Fibroblast of lung (primary cell): ENCODE data around the gene ARHGEF4.

Experiments used
- EZH2 ChIP-seq: IDR thresholded peaks from 2 replicates; pipeline ENCODE4 v1.5.1; 2012; ENCODE audit warnings: low read length, control low read depth, mild to moderate bottlenecking; ENCODE audit errors: missing control alignments
- TF ChIP-seq, protein P1 (sequence below), 2 donors: IDR thresholded peaks in 1 of 2; conservative IDR thresholded peaks in 1 of 2; 1 replicate in 1 of 2; 2 replicates in 1 of 2; pipeline ENCODE4 v1.5.1; 2011 to 2012; ENCODE audit warnings: low read length in 2 of 2, control low read depth in 1 of 2, inconsistent platforms in 1 of 2, low read depth in 1 of 2, mild to moderate bottlenecking in 1 of 2

DNA sequence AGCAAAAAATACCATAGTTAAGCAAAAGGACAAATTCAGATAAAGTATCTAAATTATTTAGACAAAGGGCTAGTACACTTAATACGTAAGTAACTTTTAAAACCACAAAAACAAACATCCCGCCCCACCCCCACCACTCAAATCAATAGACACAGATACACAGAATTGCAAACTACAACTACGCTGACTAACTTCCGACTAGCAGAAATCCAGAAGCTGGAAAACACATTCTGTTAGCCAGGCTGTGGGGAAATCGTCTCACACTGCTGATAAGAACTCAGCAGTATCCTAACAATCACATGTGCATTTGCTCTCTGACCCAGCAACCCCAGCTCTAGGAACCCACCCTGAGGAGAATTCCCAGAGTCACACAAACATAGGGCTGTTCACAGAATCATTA, 240.0 kb downstream of the ARHGEF4 start:
- no peak for TF ChIP-seq EZH2
- TF ChIP-seq, protein P1, sequence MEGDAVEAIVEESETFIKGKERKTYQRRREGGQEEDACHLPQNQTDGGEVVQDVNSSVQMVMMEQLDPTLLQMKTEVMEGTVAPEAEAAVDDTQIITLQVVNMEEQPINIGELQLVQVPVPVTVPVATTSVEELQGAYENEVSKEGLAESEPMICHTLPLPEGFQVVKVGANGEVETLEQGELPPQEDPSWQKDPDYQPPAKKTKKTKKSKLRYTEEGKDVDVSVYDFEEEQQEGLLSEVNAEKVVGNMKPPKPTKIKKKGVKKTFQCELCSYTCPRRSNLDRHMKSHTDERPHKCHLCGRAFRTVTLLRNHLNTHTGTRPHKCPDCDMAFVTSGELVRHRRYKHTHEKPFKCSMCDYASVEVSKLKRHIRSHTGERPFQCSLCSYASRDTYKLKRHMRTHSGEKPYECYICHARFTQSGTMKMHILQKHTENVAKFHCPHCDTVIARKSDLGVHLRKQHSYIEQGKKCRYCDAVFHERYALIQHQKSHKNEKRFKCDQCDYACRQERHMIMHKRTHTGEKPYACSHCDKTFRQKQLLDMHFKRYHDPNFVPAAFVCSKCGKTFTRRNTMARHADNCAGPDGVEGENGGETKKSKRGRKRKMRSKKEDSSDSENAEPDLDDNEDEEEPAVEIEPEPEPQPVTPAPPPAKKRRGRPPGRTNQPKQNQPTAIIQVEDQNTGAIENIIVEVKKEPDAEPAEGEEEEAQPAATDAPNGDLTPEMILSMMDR (conservative IDR thresholded peaks at IDR 0.05 in 1 of 2, IDR thresholded peaks at IDR 0.05 in 1 of 2; ENCODE audit: low read depth in 1 of 2, low read length in 2 of 2) = no peak
